Astrocyte (in vitro differentiated cells and primary cell): ENCODE data around the gene SP140.

Experiments
- CTCF ChIP-seq: IDR thresholded peaks from 2 replicates; pipeline ENCODE4 v1.5.1; 2011; ENCODE audit warnings: low read depth, mild to moderate bottlenecking, inconsistent platforms, low read length, moderate library complexity; ENCODE audit not compliant: insufficient read depth
- EZH2 ChIP-seq: IDR thresholded peaks from 2 replicates; pipeline ENCODE4 v1.6.1; 2012; ENCODE audit warnings: mild to moderate bottlenecking, low read length, inconsistent platforms; ENCODE audit not compliant: insufficient read depth

- no peak for TF ChIP-seq CTCF
- no peak for TF ChIP-seq EZH2
Observed at GRCh38 chr2:230308402-230309000, 83.0 kb downstream of the SP140 start.
